NT2/D1 (cell line): ENCODE measurements around the gene ITPK1.

Experiments used
- SUZ12 ChIP-seq: IDR thresholded peaks from 2 replicates; pipeline ENCODE4 v1.6.1; 2011; ENCODE audit not compliant: insufficient read length, insufficient read depth; ENCODE audit errors: extremely low read depth
- YY1 ChIP-seq: IDR thresholded peaks from 2 replicates; pipeline ENCODE4 v1.6.1; 2011; ENCODE audit not compliant: insufficient read length, insufficient read depth

DNA sequence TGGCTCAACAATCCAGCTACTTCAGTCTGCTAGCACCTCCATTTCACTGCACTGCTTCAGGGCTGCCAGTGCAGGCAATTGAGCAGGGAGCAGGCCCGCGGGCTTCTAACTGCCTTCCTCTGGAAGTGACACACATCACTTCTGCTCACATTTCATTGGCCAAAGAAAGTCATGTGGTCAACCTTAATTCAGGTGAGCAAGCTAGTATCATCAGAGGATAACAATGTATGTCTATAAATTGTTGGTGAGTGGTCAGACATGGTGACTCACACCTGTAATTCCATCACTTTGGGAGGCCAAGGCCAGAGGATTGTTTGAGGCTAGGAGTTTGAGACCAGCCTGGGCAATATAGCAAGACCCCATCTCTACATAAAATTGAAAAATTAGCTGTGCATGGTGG lies 215.1 kb downstream of the ITPK1 start:
- TF ChIP-seq YY1 (no peak), SUZ12 (no peak)
